Lung (tissue), 12 donors: ENCODE measurements around the gene DACT1. TPM values are rescaled to one million over a fixed set of nuclear protein-coding genes. Genes with fewer than 3 reads are reported as not detected.

Experiments used
- ATAC-seq: fragments of 200-7000 bp; cut with Tn5 transposase; one replicate; pipeline ENCODE4 v1.9.1; 2020; ENCODE audit warnings: moderate number of reproducible peaks; ENCODE audit not compliant: insufficient read depth, low FRiP score
- DNase-seq, 3 donors: peaks; one replicate each; pipeline ENCODE4 v3.0.0-alpha.2; 2013 to 2017
- H3K27ac ChIP-seq, 2 donors: one replicate each; pipeline ENCODE4 v1.5.1; 2013; ENCODE audit warnings: mild to moderate bottlenecking in 2 of 2, moderate library complexity in 2 of 2, control low read depth in 1 of 2, inconsistent platforms in 1 of 2, low read depth in 1 of 2, low read length in 1 of 2
- H3K27me3 ChIP-seq, 3 donors: one replicate each; pipeline ENCODE4 v1.5.1; 2013; ENCODE audit warnings: low read length in 2 of 3; ENCODE audit not compliant: control insufficient read depth in 3 of 3, insufficient read depth in 3 of 3
- H3K36me3 ChIP-seq, 4 donors: one replicate each; pipeline ENCODE4 v1.5.1; 2013; ENCODE audit warnings: low read length in 4 of 4, mild to moderate bottlenecking in 1 of 4, moderate library complexity in 1 of 4; ENCODE audit not compliant: control insufficient read depth in 4 of 4, insufficient read depth in 4 of 4
- H3K4me1 ChIP-seq, 5 donors: one replicate each; pipeline ENCODE4 v1.5.1; 2013; ENCODE audit warnings: low read length in 5 of 5, mild to moderate bottlenecking in 2 of 5, moderate library complexity in 1 of 5; ENCODE audit not compliant: control insufficient read depth in 5 of 5, insufficient read depth in 5 of 5
- H3K4me3 ChIP-seq: one replicate; pipeline ENCODE4 v1.5.1; 2013; ENCODE audit warnings: mild to moderate bottlenecking, control low read depth, moderate library complexity
- H3K9ac ChIP-seq, 2 donors: one replicate each; pipeline ENCODE4 v1.5.1; 2013; ENCODE audit warnings: low read length in 2 of 2, control low read depth in 1 of 2; ENCODE audit not compliant: insufficient read depth in 1 of 2
- H3K9me3 ChIP-seq, 4 donors: one replicate each; pipeline ENCODE4 v1.5.1; 2013; ENCODE audit warnings: low read length in 3 of 4, mild to moderate bottlenecking in 1 of 4, moderate library complexity in 1 of 4; ENCODE audit not compliant: control insufficient read depth in 4 of 4, insufficient read depth in 3 of 4
- CTCF ChIP-seq: IDR thresholded peaks from 2 replicates; pipeline ENCODE4 v1.5.1; 2012; ENCODE audit warnings: mild to moderate bottlenecking; ENCODE audit errors: control extremely low read depth, extremely low read depth
- WGBS, 2 donors: extraction: QIAGEN DNeasy Blood & Tissue Kit; methylation state at CpG; one replicate each; pipeline ENCODE4 v1.1.7; 2013; 5-methylcytosine and 5-hydroxymethylcytosine counted together
- polyA plus RNA-seq, 2 donors: library from polyadenylated mRNA; stranded (reverse); fragments of 200-250 nt; gene quantifications; one replicate each; pipeline ENCODE4 v1.2.1, GENCODE V29; 2013
- total RNA-seq, 2 donors: library from RNA; depleted of rRNA in 1 of 2; stranded (reverse); fragments of >200 nt in 1 of 2; gene quantifications; one replicate each; pipeline ENCODE4 v1.2.1, GENCODE V29; 2014 to 2021
- donor health status: control.
- donor health status: control.
- donor health status: Bipolar disorder and iron deficiency.
- donor health status: healthy.
- donor health status: DM: yes; HTN: yes; CAD: no.

The DACT1 gene
- total and polyA plus RNA-seq, 4 donors, result 1.7 to 22.4 (median 3.9) TPM

DNA sequence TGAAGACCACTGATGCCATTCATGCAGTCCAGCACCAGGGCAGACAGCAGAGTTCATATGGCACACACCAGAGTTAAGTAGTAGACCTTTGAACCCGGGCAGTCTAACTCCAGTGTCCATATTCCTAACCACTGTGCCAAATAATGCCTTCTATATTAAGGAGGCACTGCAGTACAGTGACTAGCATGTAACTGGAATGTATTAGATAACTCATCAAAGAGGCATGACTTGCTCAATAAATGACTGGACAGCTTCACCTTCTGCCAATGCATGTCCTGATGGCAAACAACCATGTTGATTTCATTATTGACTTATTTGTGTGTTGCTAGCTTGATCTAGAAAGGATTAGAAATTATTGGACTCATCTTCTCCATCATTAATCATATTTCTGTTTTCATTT, 40.2 kb downstream of the DACT1 start:
- DNase-seq, result no peak
- Histone ChIP-seq H3K27me3 (no peaks in the 10 kb centered on the region), H3K9me3 (no peaks in the 10 kb centered on the region), H3K36me3 (no peaks in the 10 kb centered on the region), H3K4me3 (no peak overlapping the region), H3K4me1 (no peaks in the 10 kb centered on the region), H3K9ac (no peak overlapping the region), H3K27ac (no peak overlapping the region)
- 79 to 94% methylated on average over 1 of the region's 1 CpG for WGBS, 2 donors
- no peak for ATAC-seq
- no peak for TF ChIP-seq CTCF

DNA sequence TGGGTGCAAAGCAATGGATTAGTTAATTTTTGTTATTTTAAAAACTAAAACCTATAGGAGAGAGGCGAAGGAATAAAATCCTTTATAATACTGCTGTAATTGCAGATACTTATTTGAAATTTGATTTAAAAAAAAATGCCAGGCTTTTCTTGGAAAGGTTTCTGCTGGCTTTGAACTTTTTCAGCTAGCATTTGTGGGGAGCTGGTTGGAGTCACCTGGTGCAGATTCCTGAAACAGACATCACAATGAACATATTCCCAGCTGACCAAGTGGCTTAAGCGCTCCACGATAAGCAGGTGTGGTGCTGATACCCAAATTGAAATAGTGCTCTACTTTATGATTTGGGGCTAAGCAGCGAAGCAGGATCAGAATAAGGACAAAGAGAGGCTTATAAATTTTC, 42.9 kb downstream of the DACT1 start:
- Histone ChIP-seq H3K9me3 (no peaks in the 10 kb centered on the region), H3K36me3 (no peaks in the 10 kb centered on the region), H3K27ac (no peak overlapping the region), H3K4me3 (no peak overlapping the region), H3K27me3 (no peaks in the 10 kb centered on the region), H3K9ac (no peak overlapping the region), H3K4me1 (no peaks in the 10 kb centered on the region)
- ATAC-seq (no peak), DNase-seq (no peak)
- 94% methylated on average over 4 of the region's 4 CpGs for WGBS, 2 donors
- TF ChIP-seq CTCF, result no peak

GRCh38 chr14:58687232-58687795, 49.6 kb downstream of the DACT1 start:
- Histone ChIP-seq H3K9me3 (peaks cover 0 to 5% (median 0%) of the 10 kb centered on the region in 4 donors), H3K4me1 (peaks cover 0 to 3% (median 0%) of the 10 kb centered on the region in 5 donors), H3K36me3 (no peaks in the 10 kb centered on the region), H3K9ac (no peak overlapping the region), H3K27ac (no peak overlapping the region), H3K4me3 (no peak overlapping the region), H3K27me3 (no peaks in the 10 kb centered on the region)
- TF ChIP-seq CTCF, result no peak
- ATAC-seq, result no peak
- no peak for DNase-seq
- 94 to 96% methylated on average over 27 of the region's 27 CpGs for WGBS, 2 donors
